CD4-positive, alpha-beta T cell treated with Interleukin-4 for 4 hours (primary cell): Measurements from ENCODE around the gene BZW2.

Experiments
- DNase-seq: peaks from one replicate; pipeline ENCODE4 v3.0.0-alpha.2; 2020

BZW2 gene

DNA sequence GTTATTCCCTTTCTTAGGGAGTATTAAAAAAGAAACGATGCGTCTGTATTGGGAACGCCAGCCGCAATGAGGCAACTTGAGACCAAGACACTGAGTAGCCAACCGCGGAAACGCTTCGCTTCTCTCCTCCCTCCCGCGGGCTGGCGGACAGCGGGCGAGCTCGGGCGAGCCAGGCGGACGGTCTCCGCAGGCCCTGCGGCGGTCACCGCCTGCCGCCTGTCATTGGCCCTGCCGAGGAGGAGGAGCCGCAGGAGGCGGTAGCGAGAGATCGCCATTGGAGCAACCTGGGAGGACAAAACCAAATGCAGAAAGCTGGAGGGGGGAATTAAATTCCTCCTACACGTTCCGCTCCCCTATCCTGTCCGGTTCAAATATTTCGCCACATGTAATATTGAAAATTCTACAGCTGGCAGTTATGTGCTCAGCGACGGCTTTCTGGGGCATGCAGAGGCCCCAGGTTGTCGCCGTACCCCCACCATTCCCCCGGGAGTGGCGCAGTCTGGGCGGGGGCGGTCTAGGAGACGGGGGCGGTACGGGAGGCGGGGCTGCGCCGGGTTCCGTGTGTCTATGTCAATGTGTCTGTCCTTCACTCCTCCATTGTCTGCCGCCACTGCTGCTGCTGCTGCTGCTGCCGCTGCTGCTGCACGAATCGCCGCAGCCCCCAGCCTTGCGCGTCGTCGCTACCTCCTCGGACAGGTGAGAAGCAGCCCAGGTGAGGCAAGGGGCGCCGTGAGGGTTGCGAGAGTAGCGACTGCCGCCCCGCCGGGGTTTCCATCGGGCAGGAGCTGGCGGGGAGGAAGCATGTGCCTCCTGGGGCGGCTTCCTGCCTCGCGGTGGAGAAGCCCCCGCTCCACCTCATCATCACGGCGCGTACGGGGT lies at the start of gene BZW2, which contains the start of gene ANKMY2:
Gene BZW2 (plus strand): TSS at position 589 of the 879 bp plus-strand sequence. CDS start 19,263 bp downstream, outside the sequence.
Gene ANKMY2 (minus strand): TSS at position 162 of the 879 bp plus-strand sequence. CDS start 181 bp downstream, outside the sequence.
- peak; percentile 94 for DNase-seq

DNA sequence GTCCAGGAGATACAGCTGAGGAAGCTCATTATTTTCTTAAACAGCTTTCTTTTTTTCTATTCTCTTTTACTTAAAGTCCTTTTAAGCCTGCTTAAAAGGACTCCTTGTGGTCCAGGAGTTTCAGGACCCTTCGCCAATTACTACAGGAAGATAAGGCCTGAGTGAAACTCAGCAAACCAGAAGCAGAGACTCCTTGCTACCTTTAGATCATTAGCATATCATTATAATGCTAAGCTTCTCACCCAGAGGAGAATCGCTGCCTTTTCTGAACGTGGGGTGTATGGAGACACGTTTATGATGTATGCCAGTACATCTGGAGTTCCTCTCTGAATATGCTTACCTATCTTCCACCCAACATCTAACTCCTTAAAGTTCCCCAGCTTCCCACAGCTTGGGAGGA lies 48.0 kb upstream of the BZW2 start:
- no peak for DNase-seq

DNA sequence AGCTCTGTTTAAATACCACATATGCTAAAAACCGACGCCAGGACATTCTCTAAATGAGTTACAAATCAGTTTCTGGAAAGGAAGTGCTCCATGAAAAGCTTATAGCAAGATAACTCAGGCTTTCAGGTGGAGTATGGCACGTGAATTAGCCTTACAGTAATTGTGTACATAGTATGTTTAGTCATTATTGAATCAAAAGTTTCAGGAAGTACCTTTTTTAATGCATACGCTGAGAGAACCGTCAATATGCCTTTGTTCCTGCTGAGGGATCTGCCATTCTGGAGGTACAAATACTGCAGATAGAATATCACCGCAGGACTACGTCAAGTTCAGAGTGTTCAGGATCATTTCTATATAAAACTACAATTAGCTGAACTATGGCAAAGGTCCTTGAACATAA lies 46.1 kb upstream of the BZW2 start:
- no peak for DNase-seq

DNA sequence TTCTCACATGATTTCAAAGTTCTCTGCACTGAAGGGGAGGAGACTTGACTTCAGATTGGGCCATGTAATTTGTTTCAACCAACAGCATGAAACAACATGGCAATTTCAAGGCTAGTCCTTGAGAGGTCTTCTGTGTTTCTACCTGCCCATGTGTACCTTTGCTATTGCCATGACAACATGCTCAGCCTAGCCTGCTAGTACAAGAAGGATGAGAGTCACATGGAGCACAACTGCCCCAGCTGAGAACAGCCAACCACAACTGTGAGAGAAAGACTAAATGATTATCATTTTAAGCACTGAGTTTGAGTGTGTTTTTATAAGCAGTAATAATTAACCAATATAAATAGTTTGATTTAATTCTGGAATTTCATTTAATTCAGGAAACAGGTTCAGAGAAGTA lies 42.3 kb upstream of the BZW2 start:
- DNase-seq = no peak

DNA sequence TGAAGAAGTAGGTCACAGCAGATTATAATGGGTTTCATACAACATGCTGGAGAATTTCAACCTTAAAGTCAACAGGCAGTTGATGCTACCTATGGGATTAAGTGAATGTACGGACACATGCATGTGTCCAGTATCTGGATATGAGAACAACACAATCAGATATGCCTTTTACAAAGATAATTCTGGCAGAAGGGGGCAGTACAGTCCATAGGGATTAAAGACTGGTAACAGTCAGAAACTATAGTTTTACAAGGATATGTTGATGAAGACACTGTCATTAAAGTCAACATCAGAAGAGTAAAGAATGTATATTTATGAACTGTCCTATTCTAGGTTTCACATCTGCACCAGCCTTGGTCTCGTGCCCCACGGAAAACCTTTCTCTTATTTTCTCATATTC lies 41.9 kb upstream of the BZW2 start:
- DNase-seq = no peak

DNA sequence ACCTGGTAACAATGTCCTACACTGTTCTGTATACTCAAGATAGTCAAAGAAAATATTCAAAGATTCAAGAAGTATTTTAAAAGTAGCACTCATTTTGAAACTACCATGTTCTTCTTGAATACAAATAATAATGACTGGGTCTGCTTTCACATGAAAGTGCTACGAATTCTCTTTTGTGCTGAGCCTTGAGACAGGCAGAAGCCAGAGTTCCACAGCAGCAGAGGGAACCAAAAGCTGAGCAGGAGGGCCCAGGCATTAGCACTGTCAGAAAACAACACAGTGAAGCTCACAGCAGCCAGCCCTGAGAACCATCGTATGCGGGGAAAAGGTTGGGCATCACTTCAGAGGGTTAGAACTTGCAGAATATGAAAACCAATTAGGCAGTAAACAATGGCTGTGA lies 39.3 kb upstream of the BZW2 start:
- no peak for DNase-seq

DNA sequence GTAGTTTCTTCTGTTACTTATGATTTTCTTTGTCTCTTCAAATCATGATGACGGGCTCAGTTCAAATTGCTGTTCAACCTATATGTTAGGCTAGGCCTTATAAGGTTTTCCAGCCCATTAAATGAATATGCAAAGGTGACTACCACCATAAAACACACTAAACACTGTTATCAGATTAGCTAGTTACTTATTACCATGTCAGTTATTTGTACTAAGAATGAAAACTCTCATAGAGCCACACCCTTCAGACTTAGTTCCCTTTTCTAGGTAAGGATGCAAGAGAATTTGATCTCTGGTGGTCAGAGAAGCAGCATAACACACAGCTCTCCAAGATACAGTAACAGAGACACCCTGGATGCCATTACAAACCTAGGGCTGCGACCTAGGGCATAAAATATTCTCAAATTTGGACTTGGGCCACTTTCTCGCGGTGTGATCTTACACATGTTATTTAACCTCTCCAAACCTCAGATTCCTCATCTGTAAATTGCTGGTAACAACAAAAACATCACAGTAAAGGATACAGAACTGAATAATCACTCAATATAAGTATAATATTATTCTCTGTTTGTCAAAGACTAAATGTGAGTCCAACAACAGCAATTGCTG lies 36.0 kb upstream of the BZW2 start:
- no peak for DNase-seq

DNA sequence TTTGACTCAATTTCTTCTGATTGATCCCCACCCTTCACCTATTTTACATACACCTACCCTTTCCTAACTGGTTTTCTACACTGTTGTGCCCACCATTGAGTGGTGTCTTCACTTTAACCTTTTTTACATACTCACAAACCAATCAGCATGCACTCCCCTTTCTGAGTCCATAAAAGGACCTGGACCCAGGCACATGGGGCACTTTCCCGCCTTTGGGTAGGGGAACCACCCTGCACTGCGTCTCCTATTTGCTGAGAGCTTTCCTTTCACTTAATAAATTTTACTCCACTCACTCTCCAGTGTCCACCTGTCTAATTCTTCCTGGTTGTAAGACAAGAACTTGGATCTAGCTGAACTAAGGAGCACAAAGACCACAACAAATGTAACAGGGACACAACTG lies 34.3 kb upstream of the BZW2 start:
- no peak for DNase-seq

DNA sequence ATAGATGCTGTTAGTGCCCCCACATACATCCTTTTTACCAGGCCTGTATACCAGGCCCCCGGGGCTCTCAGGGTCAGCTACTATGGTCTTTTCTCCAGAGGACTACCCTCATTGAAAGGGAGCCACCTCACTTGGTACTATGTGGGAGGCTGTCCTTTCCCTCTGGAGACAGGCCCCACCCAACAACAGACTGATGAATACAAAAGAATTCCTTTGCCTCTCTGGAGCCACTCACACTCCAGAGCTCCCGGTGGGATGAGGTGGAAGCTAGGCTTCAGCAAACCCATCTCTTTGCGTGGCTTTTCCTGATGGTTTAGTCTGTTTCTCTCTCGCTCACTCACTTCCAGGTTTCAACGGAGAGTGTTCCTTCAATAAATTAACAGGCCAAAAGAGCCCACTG lies 30.8 kb upstream of the BZW2 start:
- DNase-seq = no peak

DNA sequence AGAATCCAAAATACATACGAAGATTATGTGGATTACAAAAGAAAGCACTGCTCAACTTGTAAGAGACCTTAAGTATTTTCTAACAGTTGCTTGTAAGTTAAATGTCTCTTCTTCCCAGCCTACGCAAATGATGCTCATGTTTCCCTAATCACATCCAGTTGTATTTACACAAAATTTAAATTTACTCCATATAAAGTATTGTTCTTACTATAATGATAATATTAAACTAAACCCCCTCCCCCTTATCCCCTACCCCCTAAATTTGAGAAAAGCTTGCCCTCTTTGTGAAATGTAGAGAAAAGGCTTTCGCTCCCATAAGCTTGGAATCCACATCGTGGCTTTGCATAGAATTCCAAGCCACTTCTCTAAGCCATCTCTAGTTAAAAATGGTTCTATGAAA lies 29.9 kb upstream of the BZW2 start:
- no peak for DNase-seq

DNA sequence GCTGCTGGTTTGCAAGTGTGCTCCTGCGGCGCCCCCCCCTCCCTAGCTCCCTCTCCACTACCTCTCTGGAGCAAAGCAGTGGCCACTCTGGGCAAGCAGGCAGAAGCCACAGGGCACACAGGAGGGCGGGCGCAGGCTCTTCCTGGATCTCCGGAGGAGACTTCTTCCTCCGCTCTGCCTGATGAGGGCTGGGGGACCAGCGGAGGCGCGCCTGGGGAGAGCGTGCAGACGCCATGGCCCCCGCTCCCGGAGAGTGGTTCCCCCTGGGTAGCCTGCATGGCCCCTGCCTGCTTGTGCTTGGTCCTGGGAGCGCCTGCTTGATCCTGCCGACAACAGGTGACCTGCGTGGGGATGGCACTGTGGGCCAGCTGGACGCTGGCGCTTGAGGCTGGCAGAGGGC lies 29.4 kb upstream of the BZW2 start:
- no peak for DNase-seq

DNA sequence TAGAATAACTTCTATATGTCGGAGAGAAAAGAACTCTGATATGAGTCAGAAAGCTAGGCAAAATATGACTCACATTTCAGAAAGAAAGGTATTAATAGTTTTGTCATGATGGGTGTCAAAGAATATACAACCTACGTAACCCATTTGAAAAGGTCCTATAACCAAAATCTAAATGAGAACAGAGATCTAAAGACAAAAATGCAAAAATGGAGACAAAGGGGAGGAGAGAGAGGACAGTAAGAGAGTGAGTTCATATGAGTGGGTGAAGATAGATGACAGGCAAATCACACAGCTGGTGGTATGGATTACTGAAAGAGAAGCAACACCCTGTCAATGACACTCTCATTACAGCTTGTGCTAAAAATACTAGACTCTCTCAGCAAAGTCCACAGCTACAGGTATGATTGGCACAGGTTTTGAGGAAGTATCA lies 26.0 kb upstream of the BZW2 start:
- DNase-seq = no peak

DNA sequence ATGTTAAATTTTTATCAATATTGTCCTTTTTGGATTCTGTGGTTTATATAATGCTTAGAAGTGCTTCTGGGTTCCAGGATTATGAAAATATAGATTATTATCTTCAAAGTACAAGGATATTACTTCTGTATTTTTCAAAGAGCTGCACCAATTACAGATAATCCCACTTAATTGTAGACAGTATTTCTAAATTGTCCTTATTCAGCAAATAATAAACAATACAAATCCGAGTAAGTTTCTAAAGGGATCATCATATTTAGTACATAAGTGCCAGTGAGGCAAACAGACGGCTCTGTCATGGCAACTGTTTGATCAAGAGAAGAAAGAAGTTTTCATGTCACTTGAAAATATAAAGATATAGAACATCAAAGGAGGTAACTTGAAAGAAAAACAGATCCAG lies 19.6 kb upstream of the BZW2 start:
- DNase-seq = no peak

DNA sequence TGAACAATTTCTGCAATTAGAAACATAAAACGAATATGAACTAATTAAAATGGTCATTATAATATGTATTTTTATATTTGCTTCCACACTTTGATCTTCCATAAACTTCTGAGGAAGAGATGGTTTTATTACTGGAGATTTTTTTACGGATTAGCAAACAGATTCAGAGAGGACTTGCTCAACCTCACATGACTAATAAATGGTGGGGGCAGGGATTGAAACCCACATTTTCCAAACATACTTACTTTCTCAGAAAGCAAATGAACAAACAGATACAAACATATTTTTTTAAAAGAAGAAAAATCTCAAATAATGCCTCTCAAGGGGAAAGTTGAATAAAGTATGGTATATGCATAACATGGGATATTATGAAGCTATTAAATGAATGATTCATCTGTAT lies 18.7 kb upstream of the BZW2 start:
- no peak for DNase-seq

DNA sequence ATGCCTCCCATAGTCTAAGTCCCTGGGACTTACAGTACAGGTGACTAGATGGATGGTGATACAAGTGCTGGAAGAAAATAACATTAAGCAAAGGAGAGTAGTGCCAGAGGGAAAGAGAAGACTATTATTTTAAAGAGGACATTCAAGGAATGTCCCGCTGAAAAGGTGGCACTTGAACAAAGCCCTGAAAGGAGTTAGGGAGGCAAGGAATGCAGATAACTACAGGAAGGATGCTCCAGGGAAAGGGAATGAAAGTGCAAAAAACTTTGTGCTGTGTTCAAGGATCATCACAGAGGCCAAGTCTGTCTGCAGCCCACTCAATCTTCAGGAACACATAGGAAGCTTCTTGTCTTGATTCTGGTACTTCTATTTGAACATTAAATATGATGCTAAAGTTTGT lies 15.3 kb upstream of the BZW2 start:
- DNase-seq = no peak

DNA sequence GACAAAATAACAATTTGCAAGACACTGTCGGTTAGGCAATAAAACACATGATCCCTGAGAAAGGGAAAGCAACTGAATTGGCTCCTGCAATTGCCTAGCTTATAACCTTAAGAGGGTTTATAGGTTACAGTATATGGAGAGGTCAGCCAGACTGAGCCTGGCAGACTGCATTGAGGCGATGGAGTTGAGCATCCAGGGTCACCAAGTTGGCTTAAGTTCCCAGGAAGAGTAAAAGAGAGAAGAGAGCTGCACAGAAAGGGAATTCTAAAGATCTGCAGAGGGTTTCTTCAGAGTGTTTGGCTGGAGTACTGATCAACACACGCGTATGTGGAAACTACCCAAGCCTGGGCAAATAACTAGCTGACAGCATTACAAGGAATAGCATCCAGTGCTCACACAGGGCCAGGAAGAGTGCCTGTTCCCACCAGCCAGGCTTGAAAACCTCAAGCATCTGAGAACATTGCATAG lies 11.7 kb upstream of the BZW2 start:
- no peak for DNase-seq

DNA sequence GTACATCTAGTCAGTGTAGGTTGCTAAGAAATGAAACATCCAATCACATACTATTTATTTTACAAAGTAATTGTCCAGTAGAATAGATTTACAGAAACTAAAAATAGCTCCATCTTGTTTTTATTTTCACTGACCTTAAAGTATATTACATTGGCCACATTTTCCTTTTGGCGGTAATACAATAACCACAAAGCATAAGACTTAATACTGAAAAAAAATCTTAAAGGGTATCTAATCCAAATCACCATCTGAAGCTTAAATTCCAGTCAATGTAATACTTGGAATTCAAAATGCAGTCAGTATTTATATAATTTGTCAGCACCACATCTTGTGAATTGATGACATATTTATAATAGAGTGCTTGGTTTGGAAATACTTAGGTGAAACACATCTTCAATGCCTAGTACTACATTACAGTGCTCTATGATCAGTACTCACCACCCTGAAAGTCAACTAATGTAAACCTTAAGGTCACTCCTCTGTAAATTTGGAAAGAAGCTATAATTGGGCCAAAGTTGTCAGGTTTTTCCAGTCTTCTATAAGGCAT lies 9.4 kb upstream of the BZW2 start:
- DNase-seq = no peak

DNA sequence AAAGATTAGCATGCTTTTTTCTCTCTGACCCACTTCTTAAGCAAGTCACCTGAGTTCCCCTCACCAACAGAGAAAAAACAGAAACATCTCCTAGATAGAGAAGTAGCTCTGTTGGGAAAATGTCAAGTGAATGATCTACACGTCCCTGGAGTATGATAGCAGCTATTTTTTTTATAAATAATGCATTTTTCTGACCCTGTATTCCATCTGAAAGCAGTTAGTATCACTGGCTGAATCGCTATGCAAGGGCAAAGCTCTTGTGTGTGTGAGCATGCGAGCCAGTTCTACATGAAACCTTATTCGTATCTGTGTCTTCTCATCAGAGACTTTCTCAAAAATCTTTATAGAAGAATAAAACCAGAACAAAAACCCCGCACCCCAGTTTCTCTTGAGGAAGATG lies 8.6 kb upstream of the BZW2 start:
- DNase-seq = no peak

DNA sequence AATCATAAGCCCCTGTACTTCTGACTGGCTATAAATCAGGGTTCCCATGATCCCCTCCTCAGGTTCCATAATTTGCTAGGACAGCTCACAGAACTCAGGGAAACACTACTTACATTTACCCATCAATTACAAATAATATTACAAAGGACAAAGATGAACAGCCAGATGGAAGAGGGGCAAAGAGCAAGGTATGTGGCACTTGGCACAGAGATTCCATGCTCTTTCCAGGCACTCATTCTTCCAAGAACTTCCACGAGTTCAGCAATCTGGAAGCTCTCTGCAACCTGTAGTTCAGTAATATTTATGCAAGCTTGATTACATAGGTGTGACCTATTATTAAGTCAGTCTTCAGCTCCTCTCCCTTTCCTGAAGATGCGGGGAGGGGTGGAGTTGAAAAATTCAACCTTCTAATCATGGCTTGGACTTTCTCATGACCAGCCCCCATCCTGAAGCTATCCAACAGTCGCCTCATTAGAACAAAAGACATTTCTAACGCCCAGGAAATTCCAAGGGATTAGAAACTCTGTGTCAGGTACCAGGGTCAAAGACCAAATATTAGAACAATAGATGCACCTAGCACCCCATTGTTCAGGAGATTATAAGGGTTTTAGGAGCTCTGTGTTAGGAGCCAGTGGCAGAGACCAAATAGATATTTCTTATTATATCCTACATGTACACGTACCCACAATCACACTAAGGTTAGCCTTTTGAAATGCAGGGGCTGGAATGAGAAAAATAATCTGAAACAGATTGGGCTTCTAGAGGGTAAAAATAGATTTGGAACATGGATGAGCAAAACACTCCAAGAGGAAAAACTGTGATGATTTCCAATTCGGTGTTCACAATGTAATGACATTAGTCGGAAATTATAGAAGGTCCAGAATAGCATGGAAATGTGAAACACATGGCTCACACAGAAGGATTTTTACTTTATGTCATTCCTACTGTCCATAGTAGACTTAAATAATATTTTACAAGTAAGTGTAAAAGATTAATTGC lies 7.4 kb upstream of the BZW2 start:
- no peak for DNase-seq

DNA sequence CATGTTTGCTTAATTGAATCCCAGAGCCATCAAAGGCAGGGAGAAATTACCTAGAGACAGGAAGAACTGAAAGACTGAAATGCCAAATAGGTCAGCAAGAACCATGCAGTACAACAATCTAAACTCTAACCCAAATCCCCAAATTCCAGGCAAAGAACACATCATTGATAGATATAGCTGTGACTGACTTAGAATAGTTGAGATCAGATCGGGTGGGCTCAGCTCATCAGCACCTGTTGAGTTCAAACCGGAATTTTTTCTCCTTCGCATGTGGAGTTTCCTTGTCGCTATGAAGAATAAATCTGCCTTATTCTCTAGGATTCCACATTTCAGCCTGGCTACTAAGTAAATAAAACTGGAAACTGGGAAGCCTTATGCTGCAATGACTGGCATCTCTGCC lies 1.8 kb upstream of the BZW2 start:
- DNase-seq = no peak

DNA sequence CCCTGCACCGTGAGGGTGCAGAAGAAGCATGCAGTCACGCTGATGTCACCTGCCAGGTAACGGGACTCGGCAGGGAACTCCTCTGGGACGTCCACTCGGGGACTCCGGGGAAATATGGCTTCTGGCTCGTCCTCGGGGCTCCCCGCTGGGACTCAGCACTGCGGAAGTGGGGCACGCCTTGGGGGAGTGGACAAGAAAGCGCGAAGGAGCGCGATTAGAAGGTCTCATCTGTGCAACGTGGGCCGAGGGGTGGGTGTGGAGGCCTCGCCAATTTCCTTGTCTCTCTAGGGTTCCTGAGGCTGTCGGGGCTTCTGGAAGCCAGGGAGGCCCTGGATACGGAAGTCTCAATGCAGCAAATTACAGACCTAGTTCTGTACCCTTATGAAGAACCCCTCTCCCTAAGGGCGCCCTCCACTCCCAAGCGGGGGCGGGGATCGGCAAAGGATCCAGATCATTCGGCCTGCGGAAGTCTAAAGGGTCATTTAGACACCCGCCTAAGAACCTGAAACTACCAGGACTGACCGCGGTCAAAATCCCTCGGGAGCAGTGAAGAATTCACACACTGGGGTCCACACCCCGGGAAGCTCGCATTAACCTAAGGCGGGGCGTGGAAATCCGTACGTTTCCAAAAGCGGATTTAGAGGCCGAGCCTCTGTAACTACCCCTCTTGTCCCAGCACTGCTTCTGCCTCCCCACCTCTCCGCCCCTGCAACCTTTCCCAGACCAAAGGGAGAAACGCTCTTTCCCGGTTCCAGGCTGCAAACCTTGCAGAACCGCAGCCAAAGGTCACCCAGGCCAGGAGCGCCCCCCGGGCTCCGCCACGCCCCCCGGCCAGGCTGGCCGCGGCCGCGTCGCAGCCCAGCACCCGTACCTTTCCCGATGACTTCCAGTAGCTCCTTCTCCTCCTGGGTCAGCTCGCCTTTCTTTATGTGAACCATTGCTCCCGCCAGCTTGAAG lies 1.1 kb upstream of the BZW2 start:
- DNase-seq = peak; percentile 59
